Measurements from ENCODE around the gene APOBEC4. TPM values are rescaled to one million over a fixed set of nuclear protein-coding genes. Genes with fewer than 3 reads are reported as not detected.

APOBEC4 gene
- total RNA-seq, 1 experiment from 2014 or later: not detected

DNA sequence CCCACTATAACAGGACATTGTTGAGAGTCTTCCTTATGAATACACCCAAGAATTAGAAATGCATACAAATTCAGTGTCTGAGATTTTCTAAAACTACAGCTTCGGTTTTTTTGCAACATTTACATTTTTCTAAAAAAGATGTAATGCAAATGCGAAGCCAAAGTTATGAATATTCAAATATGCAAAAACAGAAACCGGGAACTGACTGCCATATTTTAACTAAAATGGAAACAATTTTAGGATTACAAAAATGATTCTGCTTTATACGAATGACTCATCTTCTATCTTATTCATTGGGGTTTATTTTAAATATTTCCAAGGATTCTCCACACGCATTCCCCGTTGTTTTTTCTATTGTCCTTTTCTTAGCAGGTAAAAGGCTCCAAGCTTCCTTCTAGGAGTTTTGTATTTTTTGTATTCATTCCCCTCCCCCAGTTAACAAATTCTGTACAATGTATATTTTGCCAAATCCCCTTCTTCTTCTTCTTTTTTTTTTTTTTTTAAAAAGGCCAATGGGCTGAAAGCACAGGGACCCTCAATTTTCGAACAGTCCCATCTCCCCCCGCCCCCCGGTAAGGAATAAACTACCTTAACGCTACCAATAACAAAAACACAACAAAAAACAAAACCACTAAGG is 18.6 kb downstream of the APOBEC4 start:
- intact Hi-C loops (cut with micrococcal nuclease): no loop called here

DNA sequence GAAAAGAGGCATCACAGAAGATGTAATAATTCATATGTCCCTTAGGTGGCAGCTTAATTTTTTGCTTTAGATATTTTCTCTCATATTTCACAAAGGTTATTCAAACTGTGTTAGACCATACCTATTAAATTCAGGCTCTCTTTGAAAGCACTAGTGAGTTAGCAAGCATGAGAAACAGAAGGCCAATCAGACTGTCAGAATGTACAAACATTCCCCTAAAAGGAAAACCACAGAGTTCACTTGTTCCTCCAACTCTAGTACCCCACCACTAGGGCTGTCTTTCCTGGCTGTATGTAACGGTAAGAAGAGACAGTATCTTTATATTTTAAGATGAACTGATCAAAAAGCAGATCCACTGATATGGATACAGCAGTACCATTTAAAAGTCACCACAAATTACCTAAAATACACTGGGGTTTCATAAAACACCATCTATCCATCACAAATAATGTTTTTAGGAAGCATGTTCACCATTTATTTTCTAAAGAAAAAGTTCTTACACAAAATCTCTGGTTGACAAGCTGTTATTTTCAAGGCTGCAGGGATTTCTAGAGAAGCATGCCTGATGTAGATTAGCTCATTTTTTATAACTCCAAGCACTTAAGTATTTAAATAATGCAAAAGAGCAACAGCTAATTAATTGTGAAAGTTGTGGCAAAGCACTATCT is 19.3 kb downstream of the APOBEC4 start:
- H3K27me3 ChIP-seq (ENCODE audit: low read length): no peaks in the 10 kb centered on the region
- H3K4me1 ChIP-seq (ENCODE audit: insufficient read depth, low read length): peaks cover 32% of the 10 kb centered on the region
- H3K4me2 ChIP-seq (ENCODE audit: low read length): peak overlapping the region; percentile 99
- H3F3A ChIP-seq (ENCODE audit: low read length, unreplicated experiment): no peaks in the 10 kb centered on the region
- no peaks in the 10 kb centered on the region for H3K9me2 ChIP-seq (replicated peaks; ENCODE audit: low read length)
- ChIA-PET CTCF (no interaction called here), POLR2A (ENCODE audit: unreplicated experiment) (no interaction called here)
- TSS peak; percentile 81 for BruUV-seq (replicated peaks)
- intact Hi-C loops (cut with micrococcal nuclease): no loop called here
- DNase-seq: peak; percentile 74
- H3K27ac ChIP-seq (ENCODE audit: low read length): peak overlapping the region; percentile 71; the same call in 1 of the 2 replicates
- H3K9ac ChIP-seq (ENCODE audit: low read length): peak overlapping the region; percentile 90; the same call in 1 of the 2 replicates
- peak; percentile 38 for ATAC-seq
- TF ChIP-seq EZH2 (IDR thresholded peaks at IDR 0.05; ENCODE audit: low read length, unreplicated experiment): no peak
- no peak for TF ChIP-seq EZH2phosphoT487 (IDR thresholded peaks at IDR 0.05; ENCODE audit: borderline replicate concordance, low read length)
- TF ChIP-seq CTCF (conservative IDR thresholded peaks at IDR 0.05; ENCODE audit: low read depth, low read length): peak; percentile 64
- no peak overlapping the region for H2AFZ ChIP-seq (ENCODE audit: low read length)
- peaks cover 57% of the 10 kb centered on the region for H3K79me2 ChIP-seq (ENCODE audit: low read length)
- H3K9me3 ChIP-seq (ENCODE audit: low read length): no peaks in the 10 kb centered on the region
- H3K4me3 ChIP-seq (ENCODE audit: low read length): peak overlapping the region; percentile 93
- H4K20me1 ChIP-seq (ENCODE audit: low read length): peaks cover 8% of the 10 kb centered on the region
- H3K36me3 ChIP-seq (ENCODE audit: low read depth, low read length): peaks cover 23% of the 10 kb centered on the region

More for the DNA sequence above, 18.6 kb downstream of the APOBEC4 start:
- H3K9me3 ChIP-seq (ENCODE audit: low read length): no peaks in the 10 kb centered on the region
- ChIA-PET CTCF (no interaction called here), POLR2A (ENCODE audit: unreplicated experiment) (no interaction called here)
- TF ChIP-seq CTCF (conservative IDR thresholded peaks at IDR 0.05; ENCODE audit: low read depth, low read length) (no peak), EZH2phosphoT487 (IDR thresholded peaks at IDR 0.05; ENCODE audit: borderline replicate concordance, low read length) (no peak), EZH2 (IDR thresholded peaks at IDR 0.05; ENCODE audit: low read length, unreplicated experiment) (no peak)
- peaks cover 49% of the 10 kb centered on the region for H3K79me2 ChIP-seq (ENCODE audit: low read length)
- peak overlapping the region; percentile 90 for H3K9ac ChIP-seq (ENCODE audit: low read length)
- ATAC-seq (no peak), DNase-seq (peak; percentile 7)
- peaks cover 32% of the 10 kb centered on the region for H3K4me1 ChIP-seq (ENCODE audit: insufficient read depth, low read length)
- peak overlapping the region; percentile 93 for H3K4me3 ChIP-seq (ENCODE audit: low read length)
- peak overlapping the region; percentile 73; the same call in 1 of the 2 replicates for H2AFZ ChIP-seq (ENCODE audit: low read length)
- peak overlapping the region; percentile 71 for H3K27ac ChIP-seq (ENCODE audit: low read length)
- H3K9me2 ChIP-seq (replicated peaks; ENCODE audit: low read length): no peaks in the 10 kb centered on the region
- H3K36me3 ChIP-seq (ENCODE audit: low read depth, low read length): peaks cover 16% of the 10 kb centered on the region; the same call in 1 of the 2 replicates
- peaks cover 8% of the 10 kb centered on the region for H4K20me1 ChIP-seq (ENCODE audit: low read length)
- H3F3A ChIP-seq (ENCODE audit: low read length, unreplicated experiment): no peaks in the 10 kb centered on the region
- no TSS peak for BruUV-seq (replicated peaks)
- peak overlapping the region; percentile 99 for H3K4me2 ChIP-seq (ENCODE audit: low read length)
- no peaks in the 10 kb centered on the region for H3K27me3 ChIP-seq (ENCODE audit: low read length)

DNA sequence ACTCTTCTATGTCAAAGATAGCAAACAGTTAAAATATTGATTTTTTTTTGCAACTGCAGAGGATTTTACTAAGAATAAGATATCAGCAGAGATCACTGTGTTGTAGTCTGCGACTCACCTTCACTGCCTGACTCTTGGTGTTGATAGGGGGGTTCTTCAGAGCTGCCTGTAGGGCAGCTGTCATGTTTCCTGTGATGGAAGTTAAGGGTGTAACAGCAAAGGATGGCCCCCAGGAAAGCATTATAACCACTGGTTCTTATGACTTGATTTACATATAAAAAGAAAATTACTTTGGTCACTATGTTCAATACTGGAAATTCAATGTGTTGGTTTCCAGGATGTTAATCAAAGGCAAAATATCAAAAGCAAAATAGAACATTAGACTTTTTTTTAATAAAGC is 20.2 kb downstream of the APOBEC4 start:
- ATAC-seq (no peak), DNase-seq (no peak)
- Histone ChIP-seq H3K79me2 (ENCODE audit: low read length) (peaks cover 60% of the 10 kb centered on the region), H3K36me3 (ENCODE audit: low read depth, low read length) (peaks cover 26% of the 10 kb centered on the region), H3K4me2 (ENCODE audit: low read length) (peak overlapping the region; percentile 99), H3K27me3 (ENCODE audit: low read length) (no peaks in the 10 kb centered on the region), H3K4me3 (ENCODE audit: low read length) (peak overlapping the region; percentile 93), H3K4me1 (ENCODE audit: insufficient read depth, low read length) (peaks cover 38% of the 10 kb centered on the region), H3K9ac (ENCODE audit: low read length) (peak overlapping the region; percentile 31), H3F3A (ENCODE audit: low read length, unreplicated experiment) (no peaks in the 10 kb centered on the region), H4K20me1 (ENCODE audit: low read length) (peaks cover 8% of the 10 kb centered on the region), H3K27ac (ENCODE audit: low read length) (no peak overlapping the region), H3K9me3 (ENCODE audit: low read length) (no peaks in the 10 kb centered on the region), H3K9me2 (replicated peaks; ENCODE audit: low read length) (no peaks in the 10 kb centered on the region), H2AFZ (ENCODE audit: low read length) (no peak overlapping the region)
- BruUV-seq (replicated peaks): no TSS peak
- ChIA-PET POLR2A (ENCODE audit: unreplicated experiment) (no interaction called here), CTCF (no interaction called here)
- intact Hi-C loops (cut with micrococcal nuclease): no loop called here
- no peak for TF ChIP-seq EZH2phosphoT487 (IDR thresholded peaks at IDR 0.05; ENCODE audit: borderline replicate concordance, low read length)
- TF ChIP-seq EZH2 (IDR thresholded peaks at IDR 0.05; ENCODE audit: low read length, unreplicated experiment): no peak
- no peak for TF ChIP-seq CTCF (conservative IDR thresholded peaks at IDR 0.05; ENCODE audit: low read depth, low read length)

Data from PC-3 (cell line).